IMR-90 (cell line): ENCODE data around the gene AFG3L2. TPM values are rescaled to one million over a fixed set of nuclear protein-coding genes. Genes with fewer than 3 reads are reported as not detected.

Source experiments
- ATAC-seq: fragments of 200-7000 bp; cut with Tn5 transposase; 2 replicates; pipeline ENCODE4 v1.9.1; 2020; ENCODE audit warnings: low read depth, mild to moderate bottlenecking, moderate library complexity
- BruUV-seq: library from RNA; stranded (reverse); fragments of 400-500 nt; replicated peaks from 2 replicates; lab custom pipeline; 2021; lab: Mats Ljungman, UMichigan
- CTCF ChIA-PET: fragments of 300-600 bp; formaldehyde crosslinking; extraction: SDS; loops from one replicate; lab custom pipeline; 2021; ENCODE audit warnings: antibody characterized with exemption; lab: Yijun Ruan, JAX
- POLR2A ChIA-PET: fragments of 300-600 bp; sonication (Branson Sonifier 250); formaldehyde crosslinking; loops from one replicate; lab custom pipeline; 2022; ENCODE audit warnings: antibody characterized with exemption; ENCODE audit not compliant: unreplicated experiment; lab: Charles Lee
- DNase-seq: peaks from one replicate; pipeline ENCODE4 v3.0.0; 2013
- H2AFZ ChIP-seq: replicated peaks from 2 replicates; pipeline ENCODE3; 2013; ENCODE audit warnings: low read length, mild to moderate bottlenecking; ENCODE audit not compliant: poor library complexity
- H2AK5ac ChIP-seq: 2 replicates; pipeline ENCODE4 v1.6.1; 2013; ENCODE audit warnings: low read depth, low read length, inconsistent platforms
- H2AK9ac ChIP-seq: replicated peaks from 2 replicates; pipeline ENCODE3; 2013; ENCODE audit warnings: mild to moderate bottlenecking, low read depth, low read length, moderate library complexity; ENCODE audit not compliant: poor library complexity
- H2BK120ac ChIP-seq: 2 replicates; pipeline ENCODE4 v1.6.1; 2013; ENCODE audit warnings: low read depth, low read length, inconsistent platforms
- H2BK15ac ChIP-seq: 3 replicates; pipeline ENCODE4 v1.6.1; 2013; ENCODE audit warnings: low read depth, low read length, inconsistent platforms
- H2BK20ac ChIP-seq: 2 replicates; pipeline ENCODE4 v1.6.1; 2013; ENCODE audit warnings: low read depth, mild to moderate bottlenecking, inconsistent platforms, low read length, moderate library complexity
- H2BK5ac ChIP-seq: 2 replicates; pipeline ENCODE4 v1.6.1; 2013; ENCODE audit warnings: mild to moderate bottlenecking, low read depth, low read length, inconsistent platforms; ENCODE audit not compliant: poor library complexity, severe bottlenecking
- H3K14ac ChIP-seq: replicated peaks from 2 replicates; pipeline ENCODE4 v1.6.1; 2013; ENCODE audit warnings: low read depth, low read length, inconsistent platforms
- H3K18ac ChIP-seq: 2 replicates; pipeline ENCODE4 v1.6.1; 2013; ENCODE audit warnings: low read depth, low read length, control low read depth
- H3K23ac ChIP-seq: 2 replicates; pipeline ENCODE4 v1.6.1; 2013; ENCODE audit warnings: low read depth, low read length, inconsistent platforms
- H3K27ac ChIP-seq: 2 replicates; pipeline ENCODE4 v1.5.1; 2013; ENCODE audit warnings: mild to moderate bottlenecking, control low read depth, low read length; ENCODE audit not compliant: insufficient read depth
- H3K27me3 ChIP-seq: 2 replicates; pipeline ENCODE4 v1.6.1; 2013; ENCODE audit warnings: low read length; ENCODE audit not compliant: control insufficient read depth, insufficient read depth
- H3K36me3 ChIP-seq: 2 replicates; pipeline ENCODE4 v1.6.1; 2013; ENCODE audit warnings: low read length, mixed read lengths; ENCODE audit not compliant: control insufficient read depth, insufficient read depth
- H3K4ac ChIP-seq: 2 replicates; pipeline ENCODE4 v1.6.1; 2013; ENCODE audit warnings: low read depth, low read length, inconsistent platforms
- H3K4me1 ChIP-seq: 2 replicates; pipeline ENCODE4 v1.6.1; 2013; ENCODE audit warnings: low read length, mixed read lengths; ENCODE audit not compliant: control insufficient read depth, insufficient read depth
- H3K4me2 ChIP-seq: 2 replicates; pipeline ENCODE4 v1.6.1; 2013; ENCODE audit warnings: low read depth, mild to moderate bottlenecking, control low read depth, low read length, moderate library complexity
- H3K4me3 ChIP-seq: 2 replicates; pipeline ENCODE4 v1.5.1; 2013; ENCODE audit warnings: low read depth, mild to moderate bottlenecking, control low read depth, low read length, moderate library complexity; ENCODE audit not compliant: insufficient read depth
- H3K56ac ChIP-seq: 2 replicates; pipeline ENCODE4 v1.6.1; 2013; ENCODE audit warnings: low read length, inconsistent platforms; ENCODE audit not compliant: insufficient read depth; ENCODE audit errors: extremely low read depth
- H3K79me1 ChIP-seq, 2 experiments: 2 replicates each; pipeline ENCODE4 v1.6.1; 2013; ENCODE audit warnings: low read length in 2 of 2, inconsistent platforms in 1 of 2, low read depth in 1 of 2
- H3K9ac ChIP-seq: 2 replicates; pipeline ENCODE4 v1.6.1; 2013; ENCODE audit warnings: low read depth, low read length, control low read depth
- H3K9me1 ChIP-seq: 2 replicates; pipeline ENCODE4 v1.6.1; 2013; ENCODE audit warnings: low read length, inconsistent platforms; ENCODE audit not compliant: insufficient read depth
- H3K9me3 ChIP-seq: 2 replicates; pipeline ENCODE4 v1.6.1; 2013; ENCODE audit warnings: low read length; ENCODE audit not compliant: control insufficient read depth, insufficient read depth
- H4K20me1 ChIP-seq: 2 replicates; pipeline ENCODE4 v1.6.1; 2013; ENCODE audit warnings: low read length, inconsistent platforms; ENCODE audit not compliant: insufficient read depth
- H4K5ac ChIP-seq: 2 replicates; pipeline ENCODE4 v1.6.1; 2013; ENCODE audit warnings: mild to moderate bottlenecking, low read depth, low read length, control low read depth
- H4K8ac ChIP-seq, 2 experiments: 2 replicates each; pipeline ENCODE4 v1.6.1; 2013; ENCODE audit warnings: low read depth in 2 of 2, low read length in 2 of 2, control low read depth in 1 of 2, inconsistent platforms in 1 of 2
- H4K91ac ChIP-seq: 2 replicates; pipeline ENCODE4 v1.6.1; 2013; ENCODE audit warnings: low read depth, low read length, inconsistent platforms; ENCODE audit not compliant: insufficient read depth
- BHLHE40 ChIP-seq: fragments of 150-350 bp; IDR thresholded peaks from 2 replicates; pipeline ENCODE4 v1.6.1; 2016; ENCODE audit warnings: mild to moderate bottlenecking, low read depth, low read length
- CEBPB ChIP-seq: IDR thresholded peaks from 2 replicates; pipeline ENCODE4 v1.6.1; 2012; ENCODE audit warnings: low read depth, low read length, improper control_type of control experiment
- CHD1 ChIP-seq: IDR thresholded peaks from 2 replicates; pipeline ENCODE4 v1.6.1; 2012; ENCODE audit warnings: low read depth, low read length, improper control_type of control experiment
- CTCF ChIP-seq: conservative IDR thresholded peaks from 2 replicates; pipeline ENCODE4 v1.5.1; 2012; ENCODE audit warnings: mild to moderate bottlenecking, low read depth, low read length, improper control_type of control experiment
- ELK1 ChIP-seq: fragments of 150-350 bp; IDR thresholded peaks from 2 replicates; pipeline ENCODE4 v1.6.1; 2016; ENCODE audit warnings: low read depth, mild to moderate bottlenecking, low read length, moderate library complexity, borderline replicate concordance
- FOS ChIP-seq: fragments of 150-350 bp; IDR thresholded peaks from 2 replicates; pipeline ENCODE4 v1.6.1; 2016; ENCODE audit warnings: low read depth, low read length
- MAFK ChIP-seq: IDR thresholded peaks from 2 replicates; pipeline ENCODE4 v1.6.1; 2012; ENCODE audit warnings: low read depth, low read length, improper control_type of control experiment
- MAZ ChIP-seq: IDR thresholded peaks from 2 replicates; pipeline ENCODE4 v1.6.1; 2012; ENCODE audit warnings: low read depth, mild to moderate bottlenecking, low read length, improper control_type of control experiment, moderate library complexity, borderline replicate concordance
- MXI1 ChIP-seq: IDR thresholded peaks from 2 replicates; pipeline ENCODE4 v1.6.1; 2012; ENCODE audit warnings: low read depth, mild to moderate bottlenecking, low read length, moderate library complexity, borderline replicate concordance
- NFE2L2 ChIP-seq: fragments of 150-350 bp; IDR thresholded peaks from 2 replicates; pipeline ENCODE4 v1.6.1; 2016; ENCODE audit warnings: low read depth, mild to moderate bottlenecking, low read length
- POLR2A ChIP-seq: IDR thresholded peaks from 2 replicates; pipeline ENCODE4 v1.6.1; 2012; ENCODE audit warnings: mild to moderate bottlenecking, low read depth, low read length
- RAD21 ChIP-seq: IDR thresholded peaks from 2 replicates; pipeline ENCODE4 v1.6.1; 2012; ENCODE audit warnings: low read length, improper control_type of control experiment
- RCOR1 ChIP-seq: IDR thresholded peaks from 2 replicates; pipeline ENCODE4 v1.6.1; 2012; ENCODE audit warnings: mild to moderate bottlenecking, low read length, improper control_type of control experiment; ENCODE audit not compliant: insufficient replicate concordance
- RFX5 ChIP-seq: IDR thresholded peaks from 2 replicates; pipeline ENCODE4 v1.8.0; 2012; ENCODE audit warnings: low read depth, mild to moderate bottlenecking, low read length, moderate library complexity
- SMC3 ChIP-seq: fragments of 150-350 bp; IDR thresholded peaks from 2 replicates; pipeline ENCODE4 v1.6.1; 2016; ENCODE audit warnings: low read depth, mild to moderate bottlenecking, antibody characterized with exemption, low read length, moderate library complexity
- USF2 ChIP-seq: fragments of 150-350 bp; IDR thresholded peaks from 2 replicates; pipeline ENCODE4 v1.6.1; 2017; ENCODE audit warnings: mild to moderate bottlenecking, antibody characterized with exemption, low read length, low read depth
- WGBS, 2 experiments: methylation state at CpG; one replicate each; pipeline versions ENCODE4 v1.1.5 to v1.1.7; 2013; ENCODE audit warnings: missing lambda C conversion rate in 2 of 2; ENCODE audit not compliant: insufficient read length in 1 of 2; ENCODE audit errors: extremely low coverage in 2 of 2; 5-methylcytosine and 5-hydroxymethylcytosine counted together
- dilution Hi-C: fragments of 300-500 bp; cut with HindIII; formaldehyde crosslinking; loops from one replicate; pipeline ENCODE4 v1.14.3; 2018; ENCODE audit warnings: low sequenced_read_pairs; ENCODE audit not compliant: unreplicated experiment
- in situ Hi-C: fragments of 300-500 bp; cut with MboI; formaldehyde crosslinking; loops from 3 replicates; pipeline ENCODE4 v1.14.3; 2019; ENCODE audit warnings: low sequenced_read_pairs, inconsistent platforms, mixed read lengths
- intact Hi-C: fragments of 100-400 bp; cut with micrococcal nuclease; formaldehyde crosslinking; loops from 2 replicates; pipeline ENCODE4 v1.10.0; 2022
- polyA plus RNA-seq, 3 experiments: library from polyadenylated mRNA; depleted of rRNA; stranded (reverse); fragments of >200 nt; gene quantifications; 2 replicates each; pipeline ENCODE4 v1.2.3, GENCODE V29; 2012; ENCODE audit warnings: low replicate concordance in 1 of 3
- total RNA-seq: library from RNA; depleted of rRNA; stranded (reverse); fragments of >200 nt; gene quantifications from 2 replicates; pipeline ENCODE4 v1.2.3, GENCODE V29; 2012

AFG3L2 gene
- total and polyA plus RNA-seq, 2 of the 4 experiments (the other 2 are of a cell fraction) = 26.9 to 37.6 TPM

GRCh38 chr18:12420821-12421421, 43.9 kb upstream of the AFG3L2 start:
- Histone ChIP-seq H2BK5ac (no peak overlapping the region), H2AK5ac (no peak overlapping the region; the same call in 1 of the 2 replicates), H4K5ac (no peak overlapping the region), H2BK15ac (no peak overlapping the region), H4K8ac (no peak overlapping the region; a peak in 1 of 4 replicates), H3K9ac (no peak overlapping the region), H3K56ac (no peak overlapping the region), H3K27me3 (no peaks in the 10 kb centered on the region), H2AFZ (peak overlapping the region; percentile 53), H3K27ac (no peak overlapping the region), H4K20me1 (no peaks in the 10 kb centered on the region), H3K23ac (no peak overlapping the region), H3K4me2 (no peak overlapping the region), H3K4me1 (peaks cover 4% of the 10 kb centered on the region; the same call in 1 of the 2 replicates), H3K4ac (no peak overlapping the region), H3K36me3 (peaks cover 6% of the 10 kb centered on the region), H4K91ac (no peak overlapping the region), H3K18ac (no peak overlapping the region), H3K9me1 (0 out of 2 replicates have a peak, but pooled peaks cover 3% of the 10 kb centered on the region), H3K79me1 (peaks cover 3 to 25% of the 10 kb centered on the region in 2 experiments; a peak in 3 of 4 replicates), H3K4me3 (no peak overlapping the region), H2BK120ac (no peak overlapping the region), H3K9me3 (no peaks in the 10 kb centered on the region), H2BK20ac (no peak overlapping the region), H3K14ac (no peak overlapping the region), H2AK9ac (no peak overlapping the region)
- CTCF ChIA-PET = no interaction called here
- no peak for DNase-seq
- TF ChIP-seq RCOR1 (no peak), NFE2L2 (no peak), SMC3 (no peak), MXI1 (no peak), CHD1 (no peak), BHLHE40 (no peak), FOS (no peak), MAFK (no peak), CEBPB (no peak), RFX5 (no peak), CTCF (no peak), ELK1 (no peak), USF2 (no peak), POLR2A (no peak), RAD21 (no peak), MAZ (no peak)
- 48% methylated on average over 14 of the region's 27 CpGs; no CpG with 5 or more reads in 1 of the 2 experiments for WGBS, 2 experiments
- dilution Hi-C loops = no loop called here
- no peak for ATAC-seq
- in situ Hi-C loops = no loop called here
- intact Hi-C loops = no loop called here
- POLR2A ChIA-PET = no interaction called here
- no TSS peak for BruUV-seq
